GM12872 (cell line): ENCODE measurements around the gene LCA5.

ENCODE experiments used
- TF ChIP-seq, protein P1 (sequence below): IDR thresholded peaks from 3 replicates; pipeline ENCODE4 v1.5.1; 2011; ENCODE audit warnings: low read depth, mild to moderate bottlenecking, low read length, moderate library complexity; ENCODE audit not compliant: insufficient read depth

LCA5 gene

DNA sequence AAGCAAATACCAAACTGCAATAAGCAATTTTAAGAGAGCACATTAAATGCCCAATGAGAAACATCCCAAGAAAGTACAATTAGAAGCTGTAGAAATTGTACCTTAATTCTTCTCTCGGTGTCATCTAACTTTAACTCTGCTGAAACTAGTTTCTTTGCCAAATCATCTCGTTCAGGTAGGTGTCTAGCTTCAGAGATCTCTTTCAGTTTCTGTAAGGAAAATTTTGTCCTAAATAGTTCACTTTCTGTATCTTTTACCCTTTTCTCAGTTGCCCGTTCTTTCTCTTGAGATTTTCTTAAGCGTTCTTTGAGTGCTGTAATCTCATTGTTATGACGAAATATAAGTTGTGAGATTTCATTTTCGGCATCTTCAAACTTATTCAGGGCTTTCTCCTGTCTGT is 24.1 kb downstream of the LCA5 start:
- TF ChIP-seq, protein P1, sequence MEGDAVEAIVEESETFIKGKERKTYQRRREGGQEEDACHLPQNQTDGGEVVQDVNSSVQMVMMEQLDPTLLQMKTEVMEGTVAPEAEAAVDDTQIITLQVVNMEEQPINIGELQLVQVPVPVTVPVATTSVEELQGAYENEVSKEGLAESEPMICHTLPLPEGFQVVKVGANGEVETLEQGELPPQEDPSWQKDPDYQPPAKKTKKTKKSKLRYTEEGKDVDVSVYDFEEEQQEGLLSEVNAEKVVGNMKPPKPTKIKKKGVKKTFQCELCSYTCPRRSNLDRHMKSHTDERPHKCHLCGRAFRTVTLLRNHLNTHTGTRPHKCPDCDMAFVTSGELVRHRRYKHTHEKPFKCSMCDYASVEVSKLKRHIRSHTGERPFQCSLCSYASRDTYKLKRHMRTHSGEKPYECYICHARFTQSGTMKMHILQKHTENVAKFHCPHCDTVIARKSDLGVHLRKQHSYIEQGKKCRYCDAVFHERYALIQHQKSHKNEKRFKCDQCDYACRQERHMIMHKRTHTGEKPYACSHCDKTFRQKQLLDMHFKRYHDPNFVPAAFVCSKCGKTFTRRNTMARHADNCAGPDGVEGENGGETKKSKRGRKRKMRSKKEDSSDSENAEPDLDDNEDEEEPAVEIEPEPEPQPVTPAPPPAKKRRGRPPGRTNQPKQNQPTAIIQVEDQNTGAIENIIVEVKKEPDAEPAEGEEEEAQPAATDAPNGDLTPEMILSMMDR = no peak

DNA sequence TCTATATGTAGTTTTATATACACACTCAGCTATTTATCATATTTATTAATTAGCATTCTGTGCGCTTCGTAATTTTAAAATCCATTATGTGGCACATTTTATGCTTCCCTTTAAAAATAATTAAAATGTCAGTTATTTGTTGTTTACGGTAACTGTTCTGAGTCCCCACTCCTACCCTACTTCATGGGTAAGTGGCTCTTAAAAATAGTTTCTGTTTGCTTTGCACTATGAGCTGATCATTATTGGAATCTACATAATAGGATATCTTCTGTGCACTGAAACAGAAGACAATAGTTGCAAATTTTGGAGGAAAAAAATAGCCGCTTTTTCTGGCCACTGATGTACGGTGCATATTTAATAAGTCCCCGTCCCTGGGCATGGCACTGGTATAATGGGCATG is 25.2 kb downstream of the LCA5 start:
- TF ChIP-seq, protein P1 = no peak

DNA sequence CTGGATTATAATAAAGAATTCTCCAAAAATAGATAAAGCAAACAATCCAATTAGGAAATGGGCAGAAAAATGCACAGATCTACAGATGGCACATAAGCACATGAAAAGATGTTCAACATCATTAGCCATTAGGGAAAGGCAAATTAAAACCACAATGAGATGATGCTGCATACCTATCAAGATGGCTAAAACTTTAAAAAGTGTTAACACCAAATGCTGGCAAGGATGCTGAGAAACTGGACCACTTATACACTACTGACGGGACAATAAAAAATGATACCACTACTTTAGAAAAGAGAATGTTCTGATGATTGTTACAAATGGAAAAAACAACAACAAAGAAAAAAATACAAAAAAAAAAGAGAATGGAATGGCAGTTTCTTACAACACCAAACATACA is 26.5 kb downstream of the LCA5 start:
- TF ChIP-seq, protein P1 = no peak

DNA sequence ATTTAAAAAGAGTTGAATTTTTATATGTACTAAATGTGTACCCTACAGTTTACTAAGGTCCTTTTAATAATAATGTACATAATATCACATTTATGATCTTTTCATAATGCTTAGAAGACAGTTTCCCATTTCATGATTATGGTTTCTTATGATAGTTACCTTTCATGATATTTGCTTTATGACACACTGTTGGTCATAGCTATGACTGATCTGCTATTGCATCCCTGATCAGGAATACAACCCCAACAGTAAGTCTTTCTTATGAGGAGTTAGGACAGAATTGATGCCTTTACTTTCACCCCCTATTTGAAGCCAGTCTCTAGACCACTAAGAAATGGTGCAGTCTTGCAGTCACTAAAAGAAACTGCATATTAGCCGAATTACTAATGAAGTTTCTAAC is 31.0 kb downstream of the LCA5 start:
- TF ChIP-seq, protein P1 = no peak

GRCh38 chr6:79504372-79504771 is 32.9 kb downstream of the LCA5 start:
- TF ChIP-seq, protein P1 = no peak

GRCh38 chr6:79498842-79499241 is 38.4 kb downstream of the LCA5 start:
- TF ChIP-seq, protein P1 = no peak

- TF ChIP-seq, protein P1 = no peak
These were observed 42.0 kb downstream of the LCA5 start for GRCh38 chr6:79495246-79495645.

DNA sequence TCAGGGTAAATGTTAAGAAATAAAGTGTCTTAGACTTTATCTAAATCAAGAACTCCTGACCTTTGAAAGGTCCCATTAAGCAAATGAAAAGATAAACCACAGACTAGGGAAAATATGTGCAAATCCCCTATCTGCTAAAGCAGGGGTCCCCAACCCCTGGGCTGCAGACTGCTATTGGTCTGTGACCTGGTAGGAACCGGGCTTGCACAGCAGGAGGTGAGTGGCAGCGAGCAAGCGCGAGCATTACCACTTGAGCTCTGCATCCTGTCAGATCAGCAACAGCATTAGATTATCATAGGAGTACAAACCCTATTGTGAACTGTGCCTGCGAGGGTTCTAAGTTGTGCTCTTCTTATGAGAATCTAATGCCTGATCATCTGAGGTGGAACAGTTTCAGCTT is 42.4 kb downstream of the LCA5 start:
- TF ChIP-seq, protein P1 = no peak
